OCI-LY1 (cell line): Measurements from ENCODE around the gene MEGF6.

ENCODE experiments used
- H2AFZ ChIP-seq: fragments of 200-600 bp; sonication (generic), shearing (Covaris generic); 2 replicates; pipeline ENCODE4 v1.6.0; 2014; ENCODE audit warnings: antibody characterized with exemption, mild to moderate bottlenecking, low read length
- H3F3A ChIP-seq: fragments of 200-600 bp; sonication (generic), shearing (Covaris generic); 2 replicates; pipeline ENCODE4 v1.6.0; 2014; ENCODE audit warnings: mild to moderate bottlenecking, antibody characterized with exemption, low read length, moderate library complexity; ENCODE audit not compliant: insufficient read depth
- H3K27ac ChIP-seq: fragments of 200-600 bp; sonication (generic); 2 replicates; pipeline ENCODE4 v1.5.1; 2014; ENCODE audit warnings: low read length, mixed run types, mild to moderate bottlenecking, low read depth; ENCODE audit not compliant: poor library complexity, severe bottlenecking
- H3K27me3 ChIP-seq: fragments of 200-600 bp; sonication (generic); 2 replicates; pipeline ENCODE4 v1.6.0; 2014; ENCODE audit warnings: antibody characterized with exemption, mild to moderate bottlenecking, low read length, moderate library complexity; ENCODE audit not compliant: insufficient read depth
- H3K36me3 ChIP-seq: fragments of 200-600 bp; sonication (generic); 2 replicates; pipeline ENCODE4 v1.6.1; 2014; ENCODE audit warnings: mild to moderate bottlenecking, antibody characterized with exemption, low read length, moderate library complexity, mixed read lengths; ENCODE audit not compliant: insufficient read depth
- H3K4me1 ChIP-seq: fragments of 200-600 bp; sonication (generic); 2 replicates; pipeline ENCODE4 v1.5.1; 2014; ENCODE audit warnings: mild to moderate bottlenecking, low read length, moderate library complexity; ENCODE audit not compliant: insufficient read depth, severe bottlenecking
- H3K4me2 ChIP-seq: fragments of 200-600 bp; sonication (generic), shearing (Covaris generic); 2 replicates; pipeline ENCODE4 v1.6.1; 2014; ENCODE audit warnings: low read length
- H3K4me3 ChIP-seq: fragments of 200-600 bp; sonication (generic); 2 replicates; pipeline ENCODE4 v1.5.1; 2014; ENCODE audit warnings: low read length, low read depth, mild to moderate bottlenecking, mixed read lengths; ENCODE audit not compliant: poor library complexity, severe bottlenecking
- H3K79me2 ChIP-seq: fragments of 200-600 bp; shearing (Covaris generic); 2 replicates; pipeline ENCODE4 v1.6.1; 2016; ENCODE audit warnings: mixed run types, low read length, mixed read lengths; ENCODE audit not compliant: insufficient read depth
- H3K9ac ChIP-seq: fragments of 200-600 bp; sonication (generic), shearing (Covaris generic); 2 replicates; pipeline ENCODE4 v1.6.1; 2014; ENCODE audit warnings: mild to moderate bottlenecking, low read length, mixed read lengths
- H3K9me2 ChIP-seq: fragments of 200-600 bp; sonication (generic), shearing (Covaris generic); 2 replicates; pipeline ENCODE4 v1.6.1; 2014; ENCODE audit warnings: low read depth, mild to moderate bottlenecking, low read length, mixed read lengths
- H3K9me3 ChIP-seq: fragments of 200-600 bp; shearing (Covaris generic); 2 replicates; pipeline ENCODE4 v1.6.1; 2014; ENCODE audit warnings: low read length, mixed read lengths
- H4K20me1 ChIP-seq: fragments of 200-600 bp; sonication (generic), shearing (Covaris generic); 2 replicates; pipeline ENCODE4 v1.6.0; 2016; ENCODE audit warnings: mild to moderate bottlenecking, low read length; ENCODE audit not compliant: insufficient read depth
- EZH2 ChIP-seq: fragments of 200-600 bp; sonication (generic), shearing (Covaris generic); IDR thresholded peaks from 2 replicates; pipeline ENCODE4 v1.8.0; 2017; ENCODE audit warnings: borderline replicate concordance, mixed run types, mild to moderate bottlenecking, antibody characterized with exemption, low read length, moderate library complexity, mixed read lengths
- TF ChIP-seq, protein P1 (sequence below): fragments of 200-600 bp; sonication (generic), shearing (Covaris generic); IDR thresholded peaks from 2 replicates; pipeline ENCODE4 v1.5.1; 2017; ENCODE audit warnings: mild to moderate bottlenecking, antibody characterized with exemption, low read length, moderate library complexity, mixed read lengths

Gene MEGF6

DNA sequence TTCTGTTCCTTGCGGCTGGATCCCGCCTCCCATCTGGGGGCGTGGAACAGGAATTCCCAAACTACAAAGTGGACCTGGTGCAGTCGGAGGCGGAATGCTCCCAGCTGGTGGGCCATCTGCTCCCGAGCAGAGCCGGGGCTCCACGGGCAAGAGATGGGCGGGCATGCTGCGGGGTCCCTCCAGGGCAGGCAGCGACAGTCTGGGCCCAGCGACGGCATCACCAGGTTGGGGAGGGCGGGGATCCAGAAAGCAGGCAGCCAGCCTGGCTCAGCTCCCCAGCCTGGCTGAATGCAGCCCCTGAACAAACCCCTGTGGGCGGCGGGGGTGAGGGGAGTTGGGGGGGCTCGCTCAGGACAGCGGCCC lies 3.6 kb downstream of the MEGF6 start:
- Histone ChIP-seq H3K36me3 (no peaks in the 10 kb centered on the region), H3K9me2 (no peaks in the 10 kb centered on the region), H3K4me2 (no peak overlapping the region), H3K27me3 (peaks cover 10% of the 10 kb centered on the region; the same call in 1 of the 2 replicates), H3K27ac (no peak overlapping the region), H3K4me1 (no peaks in the 10 kb centered on the region), H3K79me2 (no peaks in the 10 kb centered on the region), H4K20me1 (no peaks in the 10 kb centered on the region), H3F3A (no peaks in the 10 kb centered on the region), H3K9me3 (no peaks in the 10 kb centered on the region), H2AFZ (no peak overlapping the region), H3K9ac (no peak overlapping the region), H3K4me3 (no peak overlapping the region)
- no peak for TF ChIP-seq EZH2
- TF ChIP-seq, protein P1, sequence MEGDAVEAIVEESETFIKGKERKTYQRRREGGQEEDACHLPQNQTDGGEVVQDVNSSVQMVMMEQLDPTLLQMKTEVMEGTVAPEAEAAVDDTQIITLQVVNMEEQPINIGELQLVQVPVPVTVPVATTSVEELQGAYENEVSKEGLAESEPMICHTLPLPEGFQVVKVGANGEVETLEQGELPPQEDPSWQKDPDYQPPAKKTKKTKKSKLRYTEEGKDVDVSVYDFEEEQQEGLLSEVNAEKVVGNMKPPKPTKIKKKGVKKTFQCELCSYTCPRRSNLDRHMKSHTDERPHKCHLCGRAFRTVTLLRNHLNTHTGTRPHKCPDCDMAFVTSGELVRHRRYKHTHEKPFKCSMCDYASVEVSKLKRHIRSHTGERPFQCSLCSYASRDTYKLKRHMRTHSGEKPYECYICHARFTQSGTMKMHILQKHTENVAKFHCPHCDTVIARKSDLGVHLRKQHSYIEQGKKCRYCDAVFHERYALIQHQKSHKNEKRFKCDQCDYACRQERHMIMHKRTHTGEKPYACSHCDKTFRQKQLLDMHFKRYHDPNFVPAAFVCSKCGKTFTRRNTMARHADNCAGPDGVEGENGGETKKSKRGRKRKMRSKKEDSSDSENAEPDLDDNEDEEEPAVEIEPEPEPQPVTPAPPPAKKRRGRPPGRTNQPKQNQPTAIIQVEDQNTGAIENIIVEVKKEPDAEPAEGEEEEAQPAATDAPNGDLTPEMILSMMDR: no peak

DNA sequence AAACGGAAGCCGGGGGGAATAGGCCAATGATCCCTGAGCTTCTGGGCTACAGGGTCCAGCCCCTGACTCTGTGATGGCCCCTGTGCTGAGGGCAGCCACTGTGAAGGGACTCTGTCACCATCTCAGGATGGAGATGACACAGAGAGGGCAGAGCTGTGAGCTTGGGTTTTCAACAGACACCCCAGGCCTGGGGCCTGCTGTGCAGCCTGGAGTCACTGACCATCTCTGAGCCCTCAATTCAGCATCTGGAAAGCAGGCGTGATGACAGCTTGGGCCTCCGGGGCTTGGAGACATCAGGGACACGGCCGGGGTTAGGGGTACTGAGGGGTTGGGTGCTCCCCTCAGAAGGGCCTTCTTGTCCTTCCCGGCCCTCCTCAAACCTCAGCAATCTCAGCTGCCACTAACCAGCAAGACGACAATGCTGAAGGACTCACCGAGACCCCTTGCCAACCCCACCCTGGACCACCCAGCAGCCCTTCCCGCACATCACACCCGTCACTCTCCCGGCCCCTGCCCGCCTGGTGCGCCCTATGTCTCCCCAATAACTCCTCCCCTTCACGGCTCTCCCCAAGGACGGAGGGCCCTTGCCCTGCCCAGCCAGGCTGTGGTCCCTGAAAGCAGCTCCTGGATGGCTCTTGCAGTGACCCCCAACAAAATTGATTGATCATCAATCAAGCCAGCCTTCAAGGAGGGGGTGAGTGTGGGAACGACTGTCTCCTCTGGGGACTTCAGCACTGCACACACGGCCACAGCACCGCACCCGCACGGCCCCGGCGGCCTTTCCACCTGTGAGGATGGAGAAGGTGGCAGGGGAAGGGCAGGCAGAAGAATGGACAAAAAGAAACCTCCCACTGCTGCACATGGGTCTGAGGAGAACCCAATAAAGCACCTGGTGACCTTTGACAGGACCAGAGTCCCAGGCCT lies 4.3 kb downstream of the MEGF6 start:
- H3K4me2 ChIP-seq: no peak overlapping the region
- H3K36me3 ChIP-seq: no peaks in the 10 kb centered on the region
- H3K9ac ChIP-seq: no peak overlapping the region
- peaks cover 8% of the 10 kb centered on the region; the same call in 1 of the 2 replicates for H3K27me3 ChIP-seq
- TF ChIP-seq EZH2: no peak
- TF ChIP-seq, protein P1: no peak
- H2AFZ ChIP-seq: no peak overlapping the region
- H4K20me1 ChIP-seq: no peaks in the 10 kb centered on the region
- no peaks in the 10 kb centered on the region for H3K79me2 ChIP-seq
- no peak overlapping the region for H3K4me3 ChIP-seq
- no peaks in the 10 kb centered on the region for H3K9me2 ChIP-seq
- no peaks in the 10 kb centered on the region for H3F3A ChIP-seq
- H3K4me1 ChIP-seq: no peaks in the 10 kb centered on the region
- no peaks in the 10 kb centered on the region for H3K9me3 ChIP-seq
- no peak overlapping the region for H3K27ac ChIP-seq

DNA sequence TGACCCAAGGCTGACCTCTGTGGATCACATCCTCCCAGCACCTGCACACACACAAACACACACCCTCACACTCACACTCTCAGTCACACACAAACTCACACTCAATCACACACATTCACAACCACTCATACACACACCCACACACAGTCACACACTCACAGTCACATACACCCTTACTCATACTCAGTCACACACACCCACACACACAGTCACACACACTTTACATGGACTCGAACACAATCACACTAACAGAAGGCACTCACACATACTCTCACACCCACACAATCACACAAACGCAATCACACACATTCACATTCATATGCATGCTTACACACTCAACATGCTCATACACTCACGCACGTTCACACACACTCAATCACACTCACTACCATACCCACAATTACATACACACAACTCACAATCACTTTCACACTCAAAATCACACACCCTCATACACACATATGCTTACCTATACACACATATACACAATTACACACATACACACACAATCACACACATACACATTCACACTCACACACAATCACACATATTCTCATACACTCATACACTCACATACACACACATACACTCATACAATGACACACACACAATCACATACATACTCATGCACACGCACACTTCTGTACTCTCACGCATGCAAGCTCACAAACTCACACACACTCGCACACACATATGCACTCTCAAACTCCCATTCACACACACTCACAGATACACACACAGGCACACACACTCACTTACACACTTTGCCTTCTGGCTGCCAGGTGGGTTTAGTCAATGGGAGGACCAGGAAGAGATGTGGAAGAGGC lies 6.1 kb downstream of the MEGF6 start:
- TF ChIP-seq, protein P1: no peak
- TF ChIP-seq EZH2: no peak
- Histone ChIP-seq H3K9ac (no peak overlapping the region), H3K36me3 (no peaks in the 10 kb centered on the region), H3K27me3 (peaks cover 8% of the 10 kb centered on the region; the same call in 1 of the 2 replicates), H2AFZ (no peak overlapping the region), H3K27ac (no peak overlapping the region), H3K4me3 (no peak overlapping the region), H3K9me3 (no peaks in the 10 kb centered on the region), H4K20me1 (no peaks in the 10 kb centered on the region), H3K4me1 (no peaks in the 10 kb centered on the region), H3K4me2 (no peak overlapping the region), H3F3A (no peaks in the 10 kb centered on the region), H3K9me2 (no peaks in the 10 kb centered on the region), H3K79me2 (no peaks in the 10 kb centered on the region)
